Nephron progenitor cell (in vitro differentiated cells): Measurements from ENCODE around the gene TMTC4.

Source experiments
- DNase-seq: peaks from one replicate; pipeline ENCODE4 v3.0.0; 2021
- H3K27ac Mint-ChIP-seq: 2 replicates; pipeline ENCODE4 v1.8.0; 2021; ENCODE audit warnings: mild to moderate bottlenecking, moderate library complexity, mixed read lengths
- H3K27me3 Mint-ChIP-seq: 2 replicates; pipeline ENCODE4 v1.8.0; 2021; ENCODE audit warnings: mild to moderate bottlenecking, low read depth, mixed read lengths; ENCODE audit not compliant: poor library complexity
- H3K36me3 Mint-ChIP-seq: 2 replicates; pipeline ENCODE4 v1.8.0; 2021; ENCODE audit warnings: low read depth, mixed read lengths
- H3K4me1 Mint-ChIP-seq: 2 replicates; pipeline ENCODE4 v1.8.0; 2021; ENCODE audit warnings: mixed read lengths
- H3K4me3 Mint-ChIP-seq: 2 replicates; pipeline ENCODE4 v1.8.0; 2021; ENCODE audit warnings: mild to moderate bottlenecking, moderate library complexity, mixed read lengths
- H3K9me3 Mint-ChIP-seq: 2 replicates; pipeline ENCODE4 v1.8.0; 2021; ENCODE audit warnings: mild to moderate bottlenecking, moderate library complexity, mixed read lengths
- TF ChIP-seq, protein P1 (sequence below): fragments of 200-600 bp; sonication (generic); IDR thresholded peaks from 2 replicates; pipeline ENCODE4 v1.5.0; 2021; ENCODE audit warnings: antibody characterized with exemption

The TMTC4 gene

DNA sequence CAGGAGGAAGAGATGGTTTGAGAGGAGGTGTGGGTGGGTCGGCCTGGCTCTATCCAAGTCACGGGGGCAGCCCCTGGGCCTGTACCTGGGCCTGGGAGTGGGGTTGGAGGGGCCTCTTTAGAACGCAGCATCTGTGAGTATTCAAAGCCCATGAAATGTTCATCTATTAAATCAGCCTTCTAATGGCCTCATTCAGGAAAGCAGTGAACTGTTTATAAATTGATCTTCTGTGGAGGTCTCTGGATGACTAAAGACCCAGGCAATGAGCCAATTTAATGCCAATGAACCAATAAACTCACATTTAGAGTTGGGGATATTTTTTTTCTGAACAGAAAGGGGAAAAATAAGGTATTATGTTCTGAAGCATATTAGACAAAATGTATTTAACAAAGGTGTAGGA lies 66.1 kb downstream of the TMTC4 start:
- peaks cover 20% of the 10 kb centered on the region for H3K4me1 Mint-ChIP-seq
- peaks cover 75% of the 10 kb centered on the region for H3K36me3 Mint-ChIP-seq
- H3K27ac Mint-ChIP-seq = peak overlapping the region; percentile 43
- no peak overlapping the region for H3K4me3 Mint-ChIP-seq
- peaks cover 3% of the 10 kb centered on the region for H3K27me3 Mint-ChIP-seq
- DNase-seq = no peak
- no peaks in the 10 kb centered on the region for H3K9me3 Mint-ChIP-seq
- TF ChIP-seq, protein P1, sequence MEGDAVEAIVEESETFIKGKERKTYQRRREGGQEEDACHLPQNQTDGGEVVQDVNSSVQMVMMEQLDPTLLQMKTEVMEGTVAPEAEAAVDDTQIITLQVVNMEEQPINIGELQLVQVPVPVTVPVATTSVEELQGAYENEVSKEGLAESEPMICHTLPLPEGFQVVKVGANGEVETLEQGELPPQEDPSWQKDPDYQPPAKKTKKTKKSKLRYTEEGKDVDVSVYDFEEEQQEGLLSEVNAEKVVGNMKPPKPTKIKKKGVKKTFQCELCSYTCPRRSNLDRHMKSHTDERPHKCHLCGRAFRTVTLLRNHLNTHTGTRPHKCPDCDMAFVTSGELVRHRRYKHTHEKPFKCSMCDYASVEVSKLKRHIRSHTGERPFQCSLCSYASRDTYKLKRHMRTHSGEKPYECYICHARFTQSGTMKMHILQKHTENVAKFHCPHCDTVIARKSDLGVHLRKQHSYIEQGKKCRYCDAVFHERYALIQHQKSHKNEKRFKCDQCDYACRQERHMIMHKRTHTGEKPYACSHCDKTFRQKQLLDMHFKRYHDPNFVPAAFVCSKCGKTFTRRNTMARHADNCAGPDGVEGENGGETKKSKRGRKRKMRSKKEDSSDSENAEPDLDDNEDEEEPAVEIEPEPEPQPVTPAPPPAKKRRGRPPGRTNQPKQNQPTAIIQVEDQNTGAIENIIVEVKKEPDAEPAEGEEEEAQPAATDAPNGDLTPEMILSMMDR = no peak

DNA sequence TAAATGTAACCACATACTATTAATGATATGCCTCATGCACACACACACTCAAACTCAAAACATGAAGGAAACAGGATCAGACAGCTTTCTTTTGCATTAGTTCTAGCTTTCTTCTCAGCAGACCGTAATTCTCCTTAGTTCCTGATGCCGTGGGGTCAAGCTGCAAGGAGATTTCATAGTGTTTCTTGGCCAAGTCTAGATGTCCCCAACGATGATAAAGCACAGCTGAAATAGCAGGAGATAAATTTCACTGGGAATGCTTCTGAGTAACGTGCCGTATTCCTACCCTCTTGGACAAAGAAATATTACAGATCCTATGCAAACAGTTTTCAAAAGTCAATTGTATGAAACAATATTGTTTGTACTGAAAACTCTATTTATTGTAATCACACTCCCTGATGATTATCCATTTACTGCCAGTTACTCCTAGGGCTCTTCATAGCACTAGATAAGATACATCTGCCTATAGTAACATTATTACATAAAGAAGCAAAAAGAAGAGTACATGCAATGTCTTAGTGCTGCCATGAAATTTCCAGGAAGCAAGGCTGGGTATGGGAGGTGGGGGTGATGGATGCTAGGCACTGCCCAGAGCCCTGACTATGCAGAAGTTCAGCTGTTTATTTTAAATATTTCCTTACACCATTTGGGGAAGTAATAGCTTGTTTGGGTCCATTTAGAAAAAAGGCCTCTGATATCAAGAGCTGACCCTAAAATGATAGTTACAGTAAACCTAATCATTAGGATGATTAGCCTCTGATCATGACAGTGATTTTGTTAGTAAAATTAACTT lies 69.5 kb downstream of the TMTC4 start:
- TF ChIP-seq, protein P1 = no peak

DNA sequence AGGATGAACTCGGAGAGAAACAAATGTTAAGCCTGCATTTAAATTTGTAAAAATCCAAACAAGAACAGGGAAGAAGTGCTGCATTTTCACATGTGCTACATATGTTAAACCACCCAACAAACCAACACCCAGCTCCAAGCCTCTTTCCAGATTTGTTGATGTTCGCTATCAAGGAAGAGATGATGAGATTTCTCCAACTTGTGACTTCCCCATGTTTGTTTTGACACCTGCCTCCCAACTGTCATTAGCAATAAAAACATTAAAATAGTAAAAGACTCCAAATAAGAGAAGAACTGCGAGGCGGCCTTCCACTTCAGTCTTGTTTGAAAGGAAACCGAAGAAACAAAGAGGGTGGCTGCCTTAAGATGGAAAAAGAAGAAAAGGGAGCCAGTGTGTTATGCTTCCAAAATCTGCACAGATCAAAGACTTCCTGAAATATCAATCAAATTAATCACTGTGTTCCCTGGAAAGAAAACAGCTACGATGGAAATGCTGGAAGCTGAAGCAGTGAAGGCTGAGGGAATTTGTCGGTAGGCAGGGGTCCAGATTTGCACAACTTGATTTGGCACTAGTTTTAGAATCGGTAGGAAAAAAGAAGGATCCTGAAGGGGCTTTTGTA lies 72.0 kb downstream of the TMTC4 start:
- Mint-ChIP-seq H3K4me1 (peaks cover 29% of the 10 kb centered on the region), H3K4me3 (no peak overlapping the region), H3K36me3 (peaks cover 45% of the 10 kb centered on the region), H3K27me3 (peaks cover 6% of the 10 kb centered on the region), H3K9me3 (no peaks in the 10 kb centered on the region), H3K27ac (peak overlapping the region; percentile 75)
- TF ChIP-seq, protein P1 = no peak
- no peak for DNase-seq

More for the DNA sequence above, 69.5 kb downstream of the TMTC4 start:
- Mint-ChIP-seq H3K27me3 (peaks cover 3% of the 10 kb centered on the region), H3K4me1 (peaks cover 29% of the 10 kb centered on the region), H3K27ac (no peak overlapping the region), H3K4me3 (no peak overlapping the region), H3K36me3 (peaks cover 59% of the 10 kb centered on the region), H3K9me3 (no peaks in the 10 kb centered on the region)
- no peak for DNase-seq

DNA sequence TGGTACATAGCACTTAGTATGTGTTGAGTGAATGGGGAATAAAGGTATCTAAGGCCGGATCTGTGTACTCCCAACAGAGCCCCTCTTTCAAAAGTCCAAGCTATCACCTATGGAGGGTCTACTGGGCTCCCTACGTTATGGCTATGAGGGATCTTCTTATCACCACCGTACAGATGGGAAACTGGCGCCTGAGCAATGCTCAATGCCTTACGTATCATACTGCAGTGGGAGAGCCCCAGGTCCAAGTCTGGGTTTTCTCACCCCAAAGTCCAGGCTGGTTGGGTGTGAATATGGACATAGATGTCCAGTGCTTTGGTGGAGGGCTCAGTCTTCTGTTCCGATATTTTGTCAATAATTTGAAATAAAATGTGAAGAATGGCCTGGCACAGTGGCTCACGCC lies 72.9 kb downstream of the TMTC4 start:
- Mint-ChIP-seq H3K4me1 (peaks cover 29% of the 10 kb centered on the region), H3K36me3 (peaks cover 37% of the 10 kb centered on the region), H3K9me3 (no peaks in the 10 kb centered on the region), H3K27me3 (peaks cover 4% of the 10 kb centered on the region), H3K4me3 (no peak overlapping the region), H3K27ac (no peak overlapping the region)
- DNase-seq = no peak
- TF ChIP-seq, protein P1 = no peak

DNA sequence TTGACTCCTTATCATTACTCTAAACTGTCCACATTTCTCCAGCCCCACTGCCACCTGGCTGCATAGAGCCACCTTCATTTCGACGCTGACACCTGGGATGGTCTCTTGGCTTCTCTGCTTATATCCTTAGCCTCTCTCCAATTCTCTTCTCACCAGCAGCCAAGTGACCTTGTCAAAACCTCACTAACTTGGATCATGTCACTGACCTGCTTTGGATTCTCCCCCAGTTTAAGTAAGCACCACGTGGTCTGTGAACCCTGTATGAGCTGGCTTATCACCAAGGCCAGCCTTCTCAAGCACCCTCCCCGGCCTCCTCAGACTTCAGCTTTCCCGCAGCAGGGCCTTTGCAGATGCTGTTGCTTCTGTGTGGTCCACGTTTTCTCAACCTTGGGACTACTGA lies 73.7 kb downstream of the TMTC4 start:
- peaks cover 29% of the 10 kb centered on the region for H3K4me1 Mint-ChIP-seq
- no peak overlapping the region for H3K27ac Mint-ChIP-seq
- peaks cover 4% of the 10 kb centered on the region for H3K27me3 Mint-ChIP-seq
- H3K36me3 Mint-ChIP-seq = peaks cover 31% of the 10 kb centered on the region
- H3K9me3 Mint-ChIP-seq = no peaks in the 10 kb centered on the region
- DNase-seq = no peak
- H3K4me3 Mint-ChIP-seq = no peak overlapping the region
- TF ChIP-seq, protein P1 = no peak
